ENCODE data around the gene METRNL. TPM values are rescaled to one million over a fixed set of nuclear protein-coding genes. Genes with fewer than 3 reads are reported as not detected.

Gene METRNL
- polyA plus RNA-seq, 3 donors, result 13.1 to 133 (median 29.8) TPM

- DNase-seq, result no peak
- Histone ChIP-seq H4K20me1 (ENCODE audit: insufficient read depth, low read length) (no peaks in the 10 kb centered on the region), H3K79me2 (ENCODE audit: insufficient read depth, low read length) (peaks cover 11% of the 10 kb centered on the region), H3K4me3 (replicated peaks in 1 of 3; ENCODE audit: low read depth in 2 of 3, low read length in 3 of 3) (peak overlapping the region in 2 of 3 experiments; percentile 9 to 56), H3K27me3 (ENCODE audit: control insufficient read depth in 2 of 2, insufficient read depth in 2 of 2, low read length in 2 of 2) (no peaks in the 10 kb centered on the region), H3K9me3 (replicated peaks in 1 of 2; ENCODE audit: control insufficient read depth in 1 of 2, insufficient read depth in 1 of 2, low read length in 2 of 2) (no peaks in the 10 kb centered on the region), H3K4me2 (replicated peaks; ENCODE audit: extremely low read depth, low read length, poor library complexity, severe bottlenecking) (peak overlapping the region; percentile 60), H3K9ac (ENCODE audit: insufficient read depth, low read length, poor library complexity, severe bottlenecking) (peak overlapping the region; percentile 56), H3K27ac (ENCODE audit: low read depth in 1 of 2, low read length in 2 of 2) (peak overlapping the region; percentile 91 to 94), H3K4me1 (ENCODE audit: control insufficient read depth in 1 of 2, insufficient read depth in 2 of 2, low read length in 2 of 2) (peaks cover 59 to 74% of the 10 kb centered on the region in 2 donors), H2AFZ (ENCODE audit: insufficient read depth, low read depth, low read length, poor library complexity, severe bottlenecking) (no peak overlapping the region), H3K36me3 (replicated peaks in 1 of 2; ENCODE audit: control insufficient read depth in 1 of 2, insufficient read depth in 2 of 2, low read length in 2 of 2) (no peaks in the 10 kb centered on the region)
- intact Hi-C loops (cut with micrococcal nuclease), result loop anchor here (2.0 to 5.0 kb wide), 2 partner anchors 29 to 90 kb away; no protein-coding TSS in a partner anchor
- TF ChIP-seq, protein P1, sequence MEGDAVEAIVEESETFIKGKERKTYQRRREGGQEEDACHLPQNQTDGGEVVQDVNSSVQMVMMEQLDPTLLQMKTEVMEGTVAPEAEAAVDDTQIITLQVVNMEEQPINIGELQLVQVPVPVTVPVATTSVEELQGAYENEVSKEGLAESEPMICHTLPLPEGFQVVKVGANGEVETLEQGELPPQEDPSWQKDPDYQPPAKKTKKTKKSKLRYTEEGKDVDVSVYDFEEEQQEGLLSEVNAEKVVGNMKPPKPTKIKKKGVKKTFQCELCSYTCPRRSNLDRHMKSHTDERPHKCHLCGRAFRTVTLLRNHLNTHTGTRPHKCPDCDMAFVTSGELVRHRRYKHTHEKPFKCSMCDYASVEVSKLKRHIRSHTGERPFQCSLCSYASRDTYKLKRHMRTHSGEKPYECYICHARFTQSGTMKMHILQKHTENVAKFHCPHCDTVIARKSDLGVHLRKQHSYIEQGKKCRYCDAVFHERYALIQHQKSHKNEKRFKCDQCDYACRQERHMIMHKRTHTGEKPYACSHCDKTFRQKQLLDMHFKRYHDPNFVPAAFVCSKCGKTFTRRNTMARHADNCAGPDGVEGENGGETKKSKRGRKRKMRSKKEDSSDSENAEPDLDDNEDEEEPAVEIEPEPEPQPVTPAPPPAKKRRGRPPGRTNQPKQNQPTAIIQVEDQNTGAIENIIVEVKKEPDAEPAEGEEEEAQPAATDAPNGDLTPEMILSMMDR (IDR thresholded peaks at IDR 0.05), result no peak
- Mint-ChIP-seq H3K9me3 (peaks cover 0 to 5% (median under 1%) of the 10 kb centered on the region in 7 donors), H3K4me1 (peaks cover 58% of the 10 kb centered on the region), H3K27me3 (ENCODE audit: low read depth in 3 of 3) (peaks cover 1 to 6% (median 2%) of the 10 kb centered on the region in 3 donors), H3K36me3 (no peaks in the 10 kb centered on the region), H3K27ac (peak overlapping the region; percentile 89 to 99 (median 93)), H3K4me3 (peak overlapping the region; percentile 41 to 65)
- 46% methylated on average over 10 of the region's 12 CpGs for WGBS (ENCODE audit: insufficient coverage)
These were observed 27.2 kb upstream of the METRNL start for GRCh38 chr17:83052241-83052564.

DNA sequence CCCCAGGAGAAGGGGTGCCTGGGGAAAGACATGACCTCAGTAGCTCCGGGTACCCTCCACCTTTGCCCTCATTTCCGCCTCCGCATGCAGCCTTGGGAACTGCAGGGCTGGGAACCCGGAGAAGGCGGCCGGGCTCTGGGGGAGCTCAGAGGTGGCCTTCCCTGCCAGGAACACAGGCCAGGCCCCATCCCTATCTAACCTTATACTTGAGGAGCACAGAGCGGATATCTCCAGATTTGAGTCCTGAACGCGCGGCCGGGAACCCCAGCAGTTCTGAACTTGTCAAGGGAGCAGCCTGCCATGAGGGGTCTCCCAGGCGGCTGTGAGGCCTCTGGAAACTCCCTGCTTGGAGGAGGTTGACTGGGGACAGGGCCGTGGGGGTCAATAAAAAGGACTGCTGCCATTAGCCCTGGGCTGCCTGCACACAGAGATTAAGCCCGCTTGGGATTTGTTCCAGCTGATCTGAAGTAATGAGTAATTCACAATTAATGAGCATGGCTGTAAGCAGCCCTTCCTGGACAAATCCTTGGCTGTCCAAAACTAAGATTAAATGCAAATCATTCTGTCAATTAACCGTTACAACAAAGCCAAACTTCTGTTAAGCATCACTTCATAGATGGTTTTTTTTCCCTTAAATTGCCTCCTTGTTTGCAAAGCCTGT is 26.3 kb upstream of the METRNL start:
- WGBS (ENCODE audit: insufficient coverage), result 94% methylated on average over 10 of the region's 15 CpGs
- H3K4me2 ChIP-seq (replicated peaks; ENCODE audit: extremely low read depth, low read length, poor library complexity, severe bottlenecking), result peak overlapping the region; percentile 56
- H3K9me3 Mint-ChIP-seq, result peaks cover 0 to 2% (median 0%) of the 10 kb centered on the region in 7 donors

More for the DNA sequence above, 26.3 kb upstream of the METRNL start:
- H3K4me1 Mint-ChIP-seq, result peaks cover 54% of the 10 kb centered on the region
- Histone ChIP-seq H3K27ac (ENCODE audit: low read depth in 1 of 2, low read length in 2 of 2) (peak overlapping the region; percentile 91 to 94), H3K36me3 (replicated peaks in 1 of 2; ENCODE audit: control insufficient read depth in 1 of 2, insufficient read depth in 2 of 2, low read length in 2 of 2) (no peaks in the 10 kb centered on the region), H3K9ac (ENCODE audit: insufficient read depth, low read length, poor library complexity, severe bottlenecking) (peak overlapping the region; percentile 56), H3K4me1 (ENCODE audit: control insufficient read depth in 1 of 2, insufficient read depth in 2 of 2, low read length in 2 of 2) (peaks cover 54 to 65% of the 10 kb centered on the region in 2 donors), H3K79me2 (ENCODE audit: insufficient read depth, low read length) (peaks cover 4% of the 10 kb centered on the region), H3K27me3 (ENCODE audit: control insufficient read depth in 2 of 2, insufficient read depth in 2 of 2, low read length in 2 of 2) (no peaks in the 10 kb centered on the region), H4K20me1 (ENCODE audit: insufficient read depth, low read length) (no peaks in the 10 kb centered on the region), H2AFZ (ENCODE audit: insufficient read depth, low read depth, low read length, poor library complexity, severe bottlenecking) (no peak overlapping the region), H3K4me3 (replicated peaks in 1 of 3; ENCODE audit: low read depth in 2 of 3, low read length in 3 of 3) (peak overlapping the region in 1 of 3 experiments; percentile 56), H3K9me3 (replicated peaks in 1 of 2; ENCODE audit: control insufficient read depth in 1 of 2, insufficient read depth in 1 of 2, low read length in 2 of 2) (no peaks in the 10 kb centered on the region)
- TF ChIP-seq, protein P1 (IDR thresholded peaks at IDR 0.05), result no peak
- H3K36me3 Mint-ChIP-seq, result no peaks in the 10 kb centered on the region
- H3K27ac Mint-ChIP-seq, result peak overlapping the region; percentile 98 to 100 (median 100)
- intact Hi-C loops (cut with micrococcal nuclease), result loop anchor here (2.0 to 5.0 kb wide), 2 partner anchors 28 to 91 kb away; no protein-coding TSS in a partner anchor
- H3K4me3 Mint-ChIP-seq, result no peak overlapping the region
- no peak for DNase-seq
- H3K27me3 Mint-ChIP-seq (ENCODE audit: low read depth in 3 of 3), result peaks cover 1 to 4% (median 2%) of the 10 kb centered on the region in 3 donors

All from CD14-positive monocyte (primary cell).